Measurements from ENCODE around the gene PZP. TPM values are rescaled to one million over a fixed set of nuclear protein-coding genes. Genes with fewer than 3 reads are reported as not detected.
"Not testable (repeated sequence)": the region's sequence is repeated elsewhere in the genome, so short reads cannot be mapped to it uniquely, and the experiment has no call there.

The PZP gene
- total RNA-seq, 1 donor from 2014 or later: 0.07 TPM

DNA sequence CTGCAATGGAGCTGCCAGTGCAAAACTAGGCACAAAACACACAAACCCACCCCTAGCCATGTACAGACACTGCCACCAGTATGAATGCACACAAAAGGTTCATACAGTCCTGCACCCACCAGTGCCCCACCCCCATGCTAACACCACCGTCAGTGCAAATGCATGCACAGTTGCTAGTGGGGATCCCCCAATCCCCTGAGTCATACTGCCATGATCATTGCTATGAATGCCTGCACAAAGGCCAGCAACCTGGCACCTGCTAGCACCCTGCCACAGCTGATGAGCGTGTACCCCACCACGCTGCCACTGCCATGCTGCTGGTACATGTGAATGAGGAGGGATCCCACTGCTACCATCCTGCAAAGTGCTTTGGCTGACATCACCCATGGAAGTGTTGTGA, 23.9 kb downstream of the PZP start:
- TF ChIP-seq, protein P1, sequence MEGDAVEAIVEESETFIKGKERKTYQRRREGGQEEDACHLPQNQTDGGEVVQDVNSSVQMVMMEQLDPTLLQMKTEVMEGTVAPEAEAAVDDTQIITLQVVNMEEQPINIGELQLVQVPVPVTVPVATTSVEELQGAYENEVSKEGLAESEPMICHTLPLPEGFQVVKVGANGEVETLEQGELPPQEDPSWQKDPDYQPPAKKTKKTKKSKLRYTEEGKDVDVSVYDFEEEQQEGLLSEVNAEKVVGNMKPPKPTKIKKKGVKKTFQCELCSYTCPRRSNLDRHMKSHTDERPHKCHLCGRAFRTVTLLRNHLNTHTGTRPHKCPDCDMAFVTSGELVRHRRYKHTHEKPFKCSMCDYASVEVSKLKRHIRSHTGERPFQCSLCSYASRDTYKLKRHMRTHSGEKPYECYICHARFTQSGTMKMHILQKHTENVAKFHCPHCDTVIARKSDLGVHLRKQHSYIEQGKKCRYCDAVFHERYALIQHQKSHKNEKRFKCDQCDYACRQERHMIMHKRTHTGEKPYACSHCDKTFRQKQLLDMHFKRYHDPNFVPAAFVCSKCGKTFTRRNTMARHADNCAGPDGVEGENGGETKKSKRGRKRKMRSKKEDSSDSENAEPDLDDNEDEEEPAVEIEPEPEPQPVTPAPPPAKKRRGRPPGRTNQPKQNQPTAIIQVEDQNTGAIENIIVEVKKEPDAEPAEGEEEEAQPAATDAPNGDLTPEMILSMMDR (conservative IDR thresholded peaks at IDR 0.05): no peak
- peaks cover 11% of the 10 kb centered on the region for H3K27me3 Mint-ChIP-seq
- peaks cover 11% of the 10 kb centered on the region for H3K9me3 Mint-ChIP-seq
- no peak for DNase-seq (ENCODE audit: extremely low spot score, unreplicated experiment)
- no peaks in the 10 kb centered on the region for H3K36me3 Mint-ChIP-seq
- no peak overlapping the region for H3K4me3 Mint-ChIP-seq
- H3K4me1 Mint-ChIP-seq (ENCODE audit: unreplicated experiment): no peaks in the 10 kb centered on the region
- no peak overlapping the region for H3K27ac Mint-ChIP-seq

DNA sequence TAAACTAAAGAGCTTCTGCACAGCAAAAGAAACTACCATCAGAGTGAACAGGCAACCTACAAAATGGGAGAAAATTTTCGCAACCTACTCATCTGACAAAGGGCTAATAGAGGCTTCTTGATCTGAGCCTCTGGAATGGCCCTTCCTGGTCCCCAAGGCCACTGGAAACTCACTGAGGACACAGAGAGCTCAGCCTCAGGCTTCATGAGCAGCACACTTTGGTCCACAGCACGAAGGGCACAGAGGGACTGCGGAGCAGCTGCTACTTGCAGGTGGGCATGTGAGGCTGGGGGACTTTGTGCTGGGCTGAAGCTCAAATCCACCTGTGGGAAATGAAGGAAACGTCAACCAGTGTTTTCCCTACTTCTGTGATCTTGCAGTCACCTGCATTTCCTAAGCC, 27.4 kb downstream of the PZP start:
- H3K27me3 Mint-ChIP-seq: peaks cover 6% of the 10 kb centered on the region
- TF ChIP-seq, protein P1 (conservative IDR thresholded peaks at IDR 0.05): no peak
- H3K9me3 Mint-ChIP-seq: no peaks in the 10 kb centered on the region

DNA sequence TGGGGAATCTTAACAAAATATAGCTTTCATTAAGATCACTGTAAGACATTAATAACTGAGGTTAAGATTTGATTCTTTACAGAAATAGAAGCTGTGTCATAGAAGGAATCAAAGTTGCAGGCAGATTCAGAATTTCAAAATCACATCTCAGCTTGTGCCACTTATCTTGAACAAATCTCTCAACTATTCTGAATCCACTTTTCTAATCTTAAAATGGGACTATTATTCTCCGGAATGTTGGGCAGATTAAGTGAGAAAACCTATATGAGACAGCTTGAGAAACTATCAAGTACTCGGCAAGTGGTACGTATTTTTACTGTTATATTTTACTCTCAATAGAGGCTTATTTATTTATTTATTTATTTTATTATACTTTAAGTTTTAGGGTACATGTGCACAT, 28.4 kb downstream of the PZP start:
- H3K4me1 Mint-ChIP-seq (ENCODE audit: unreplicated experiment): no peaks in the 10 kb centered on the region
- H3K9me3 Mint-ChIP-seq: no peaks in the 10 kb centered on the region
- H3K36me3 Mint-ChIP-seq: no peaks in the 10 kb centered on the region
- DNase-seq (ENCODE audit: extremely low spot score, unreplicated experiment): no peak
- H3K27me3 Mint-ChIP-seq: peaks cover 6% of the 10 kb centered on the region
- TF ChIP-seq, protein P1 (conservative IDR thresholded peaks at IDR 0.05): no peak
- H3K27ac Mint-ChIP-seq: no peak overlapping the region
- no peak overlapping the region for H3K4me3 Mint-ChIP-seq

More for the DNA sequence above, 27.4 kb downstream of the PZP start:
- no peaks in the 10 kb centered on the region for H3K4me1 Mint-ChIP-seq (ENCODE audit: unreplicated experiment)
- H3K36me3 Mint-ChIP-seq: no peaks in the 10 kb centered on the region
- H3K4me3 Mint-ChIP-seq: no peak overlapping the region
- DNase-seq (ENCODE audit: extremely low spot score, unreplicated experiment): no peak
- no peak overlapping the region for H3K27ac Mint-ChIP-seq

DNA sequence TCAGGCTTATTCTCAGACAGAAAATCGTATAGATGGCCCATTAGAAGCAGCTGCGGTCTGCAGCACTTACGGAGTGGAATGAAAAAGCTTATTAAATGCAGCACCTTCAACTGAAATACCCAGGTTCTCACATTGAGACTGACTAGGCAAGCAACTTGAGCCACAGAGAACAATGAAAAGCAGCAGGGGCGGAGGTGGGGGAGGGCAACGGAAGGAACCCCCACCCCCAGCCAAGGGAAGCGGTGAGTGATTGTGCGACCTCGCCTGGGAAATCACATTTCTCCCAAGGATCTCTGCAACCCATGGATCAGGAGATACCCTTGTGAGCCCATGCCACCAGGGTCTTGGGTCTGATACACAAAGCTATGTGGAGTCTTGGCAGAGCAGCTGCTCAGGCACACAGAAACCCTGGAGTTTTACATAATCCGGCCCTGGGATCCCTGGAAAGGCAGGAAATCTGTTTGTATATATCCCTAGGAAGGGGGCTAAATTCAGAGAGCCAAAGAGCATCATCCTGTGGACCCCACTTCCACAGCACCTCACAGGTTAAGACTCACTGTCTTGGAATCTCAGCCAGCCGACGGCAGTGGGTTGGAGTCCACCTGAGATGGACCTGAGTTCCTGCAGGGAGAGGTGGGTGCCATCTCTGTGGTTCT, 38.1 kb downstream of the PZP start:
- TF ChIP-seq, protein P1 (conservative IDR thresholded peaks at IDR 0.05): no peak
- no peak overlapping the region for H3K4me3 Mint-ChIP-seq
- peaks cover 24% of the 10 kb centered on the region for H3K27me3 Mint-ChIP-seq
- peaks cover 6% of the 10 kb centered on the region for H3K36me3 Mint-ChIP-seq
- no peaks in the 10 kb centered on the region for H3K4me1 Mint-ChIP-seq (ENCODE audit: unreplicated experiment)
- DNase-seq (ENCODE audit: extremely low spot score, unreplicated experiment): no peak
- no peaks in the 10 kb centered on the region for H3K9me3 Mint-ChIP-seq
- no peak overlapping the region for H3K27ac Mint-ChIP-seq

DNA sequence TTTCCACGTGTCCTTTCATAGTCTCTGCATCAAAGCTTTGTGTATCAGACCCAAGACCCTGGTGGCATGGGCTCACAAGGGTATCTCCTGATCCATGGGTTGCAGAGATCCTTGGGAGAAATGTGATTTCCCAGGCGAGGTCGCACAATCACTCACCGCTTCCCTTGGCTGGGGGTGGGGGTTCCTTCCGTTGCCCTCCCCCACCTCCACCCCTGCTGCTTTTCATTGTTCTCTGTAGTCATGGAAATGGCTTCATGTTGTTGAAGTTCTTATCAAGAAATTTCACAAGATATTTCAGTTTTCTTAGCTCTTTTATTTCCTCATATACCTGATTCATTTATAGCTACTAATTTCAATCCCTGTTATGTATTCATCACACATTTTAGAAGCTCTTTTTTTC, 40.9 kb downstream of the PZP start:
- H3K9me3 Mint-ChIP-seq; H3K27ac Mint-ChIP-seq; H3K4me1 Mint-ChIP-seq (ENCODE audit: unreplicated experiment); H3K4me3 Mint-ChIP-seq; DNase-seq (ENCODE audit: extremely low spot score, unreplicated experiment); H3K36me3 Mint-ChIP-seq: not testable (repeated sequence)
- peaks cover 24% of the 10 kb centered on the region for H3K27me3 Mint-ChIP-seq

DNA sequence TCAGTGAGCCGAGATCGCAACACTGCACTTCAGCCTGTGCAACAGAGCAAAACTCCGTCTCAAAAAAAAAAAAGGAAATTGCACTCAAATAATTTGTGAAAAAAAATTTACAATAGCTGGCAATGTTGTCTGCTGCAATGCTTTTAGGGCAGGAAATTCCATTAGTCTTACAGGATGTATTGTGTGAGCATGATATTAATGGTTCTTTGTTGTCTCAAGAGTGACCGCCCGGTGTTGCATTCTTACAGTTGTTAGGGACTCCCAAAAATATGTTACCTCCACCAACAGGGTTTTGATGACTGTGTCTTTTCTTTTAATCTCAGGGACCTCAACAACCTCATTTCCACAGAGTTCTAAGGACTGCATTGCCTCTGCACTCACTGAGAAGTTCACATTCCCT, 44.8 kb downstream of the PZP start:
- H3K9me3 Mint-ChIP-seq: no peaks in the 10 kb centered on the region
- no peaks in the 10 kb centered on the region for H3K36me3 Mint-ChIP-seq
- TF ChIP-seq, protein P1 (conservative IDR thresholded peaks at IDR 0.05): no peak
- no peak for DNase-seq (ENCODE audit: extremely low spot score, unreplicated experiment)
- H3K27ac Mint-ChIP-seq: no peak overlapping the region
- H3K4me1 Mint-ChIP-seq (ENCODE audit: unreplicated experiment): no peaks in the 10 kb centered on the region
- H3K4me3 Mint-ChIP-seq: no peak overlapping the region
- peaks cover 15% of the 10 kb centered on the region for H3K27me3 Mint-ChIP-seq

Data from type B pancreatic cell (in vitro differentiated cells).